HG03196 (cell line): ENCODE data around the gene POLA1.

Experiments used
- ATAC-seq: cut with Tn5 transposase; IDR thresholded peaks from one replicate; pipeline ENCODE4 v1.9.1; 2021; ENCODE audit not compliant: unreplicated experiment

The POLA1 gene

DNA sequence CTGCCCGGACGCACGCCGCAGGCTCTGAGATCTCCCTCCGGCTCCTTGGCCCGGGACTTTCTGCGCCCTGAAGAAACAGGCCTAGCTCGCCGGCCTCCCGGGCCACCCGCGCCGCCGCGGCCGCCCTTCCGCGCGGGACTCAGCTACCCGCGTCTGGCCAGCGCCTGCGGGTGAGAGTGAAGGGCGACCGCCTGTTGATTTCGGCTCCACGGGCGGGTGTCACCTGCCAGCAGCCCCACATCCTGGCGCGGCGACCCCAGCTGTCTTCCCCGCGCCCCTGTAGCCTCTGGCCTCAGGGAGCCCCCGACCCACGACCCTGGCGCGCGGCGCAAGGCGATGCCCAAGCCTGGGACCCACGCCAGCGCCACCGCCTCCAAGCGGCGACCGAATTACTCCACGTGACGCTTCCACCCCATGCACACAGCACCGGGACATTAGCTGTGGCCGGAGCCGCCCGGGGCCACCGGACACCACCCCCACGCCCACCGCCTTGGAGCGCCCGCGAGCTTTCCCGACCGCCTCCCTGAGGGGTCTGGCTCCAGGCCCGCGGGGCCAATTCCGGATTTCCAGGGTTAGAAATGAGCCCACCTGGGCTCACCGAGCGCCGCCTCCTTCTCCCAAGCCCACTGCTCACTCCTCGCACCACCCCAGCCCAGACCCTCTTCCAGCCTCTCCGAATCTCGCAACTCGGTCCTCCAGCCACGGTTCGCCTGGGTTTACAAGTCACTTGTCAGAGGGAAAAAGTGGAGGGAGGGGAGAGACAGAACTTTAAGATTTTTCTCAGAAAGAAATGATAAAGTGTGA lies 311.9 kb downstream of the POLA1 start:
- no peak for ATAC-seq

DNA sequence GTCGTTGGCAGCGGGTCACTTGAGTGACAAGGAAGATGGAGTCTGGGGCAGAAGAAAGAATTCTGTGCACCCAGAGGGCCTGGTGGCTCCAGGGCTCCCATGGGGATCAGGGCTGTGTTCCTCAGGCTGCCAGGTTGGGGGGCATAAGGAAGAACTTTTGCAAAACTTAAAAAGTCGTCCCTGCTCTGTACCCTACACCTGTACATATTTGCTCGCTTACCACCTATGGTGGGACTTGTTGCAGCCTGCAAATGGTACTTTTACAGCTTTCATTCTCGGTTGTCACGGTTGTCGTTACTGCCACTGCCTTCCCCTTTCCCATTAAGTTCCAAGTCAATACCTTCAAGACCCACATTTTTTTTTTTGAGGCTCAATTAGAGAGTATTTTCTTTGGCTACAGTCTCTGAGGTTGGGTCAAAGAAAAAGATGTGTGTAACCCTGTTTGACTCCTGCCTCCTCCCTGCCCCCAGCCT lies 312.9 kb downstream of the POLA1 start:
- no peak for ATAC-seq

DNA sequence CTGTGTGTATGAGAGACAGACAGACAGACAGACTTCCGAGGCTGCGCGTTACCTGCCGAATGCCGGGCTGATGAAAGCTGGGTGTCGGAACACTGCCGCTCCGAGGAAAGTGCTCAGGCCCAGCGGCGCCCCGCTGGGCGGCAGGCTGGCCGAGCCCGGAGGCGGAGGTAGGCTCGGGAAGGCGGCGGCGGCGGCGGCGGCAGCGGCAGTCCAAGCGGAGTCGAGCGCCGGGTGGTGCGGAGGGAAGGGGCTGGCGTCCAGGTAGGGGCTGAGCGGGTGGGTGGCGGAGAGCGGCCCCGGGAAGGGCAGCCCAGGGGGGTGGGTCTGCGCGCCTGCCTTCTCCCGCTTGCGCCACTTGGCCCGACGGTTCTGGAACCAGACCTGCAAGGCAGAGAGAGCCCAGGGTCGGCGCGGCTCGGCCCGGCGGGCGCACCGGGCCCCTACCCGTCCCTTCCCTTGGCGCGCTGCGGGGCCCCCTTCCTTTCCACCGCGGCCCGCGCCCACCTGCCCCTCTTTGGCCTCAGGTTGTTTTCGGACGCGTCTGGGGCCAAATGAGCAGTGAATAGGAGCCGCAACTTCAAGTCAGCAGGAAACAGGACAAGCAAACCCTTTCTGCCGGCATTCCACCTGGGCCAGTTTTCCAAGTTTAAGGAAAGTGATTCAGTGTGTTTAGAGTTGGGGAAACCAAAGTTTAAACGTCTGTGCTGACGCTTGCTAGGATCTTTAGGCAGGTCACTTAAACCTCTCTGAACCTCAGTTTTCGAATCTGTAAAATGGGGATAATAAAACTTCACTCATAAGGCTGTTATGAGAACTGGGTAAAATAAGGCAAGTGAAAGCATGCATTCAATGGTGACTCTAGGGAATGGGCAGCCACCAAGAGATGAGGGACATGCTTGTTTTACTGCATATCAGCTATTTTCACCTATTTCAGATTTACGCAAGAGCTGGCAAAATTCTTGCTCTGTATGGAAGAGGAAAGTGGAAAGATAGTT lies 313.6 kb downstream of the POLA1 start:
- no peak for ATAC-seq

DNA sequence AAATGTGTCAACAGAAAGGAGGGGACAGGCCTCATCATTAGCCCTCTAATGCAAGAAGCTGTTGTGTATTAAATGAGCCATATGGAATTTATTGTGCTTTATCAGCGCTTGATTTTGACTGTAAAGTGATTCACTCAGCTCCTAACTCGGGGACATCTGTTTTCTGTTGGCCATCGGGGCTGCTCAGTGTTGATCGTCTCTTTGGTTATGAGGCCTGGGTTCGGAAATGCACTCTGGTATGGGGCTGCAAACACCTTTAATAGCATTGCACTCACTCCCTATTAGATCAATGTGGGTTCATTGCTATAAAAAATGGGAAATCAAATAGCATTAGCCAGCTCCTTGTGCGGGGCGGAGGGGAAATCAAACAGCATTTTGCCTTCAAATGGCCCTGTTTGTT lies 315.7 kb downstream of the POLA1 start:
- no peak for ATAC-seq

DNA sequence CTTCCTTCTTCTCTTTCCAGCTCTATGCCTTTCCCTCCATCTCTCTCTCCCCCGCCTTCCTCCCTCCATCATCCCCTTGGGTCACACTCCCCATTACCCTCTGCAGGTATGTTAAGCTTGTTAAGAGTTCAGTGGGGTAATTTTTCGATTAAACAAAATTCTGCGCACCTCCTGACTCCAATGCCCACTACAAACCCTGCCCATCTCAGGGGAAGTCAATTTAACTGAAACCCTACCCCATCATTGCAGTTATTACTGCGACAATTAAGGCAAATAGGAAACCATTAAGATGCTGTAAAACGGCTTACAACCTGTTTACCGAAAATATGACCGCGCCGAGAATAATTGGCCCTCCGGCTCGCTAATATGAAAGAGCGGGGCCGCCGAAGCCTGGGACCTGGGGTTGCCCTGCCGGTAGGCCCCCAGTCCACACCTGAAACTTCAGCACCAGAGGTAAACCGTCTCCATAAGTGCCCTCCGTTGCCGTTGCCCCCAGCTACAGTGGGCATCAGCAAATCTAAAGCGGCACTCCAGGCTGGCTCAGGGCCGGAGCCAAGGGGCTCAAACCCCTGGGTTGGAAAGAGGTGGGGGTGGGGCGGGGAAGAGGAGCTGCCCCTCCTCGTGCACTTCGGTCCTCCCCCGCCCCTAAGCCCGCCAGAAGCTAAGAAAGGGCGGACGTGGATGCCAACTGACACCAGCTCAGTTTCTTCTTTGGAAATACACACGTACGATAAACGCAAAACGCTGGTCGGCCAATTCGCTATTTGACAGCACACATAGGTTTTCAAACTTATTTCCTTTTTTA lies 317.3 kb downstream of the POLA1 start:
- no peak for ATAC-seq

DNA sequence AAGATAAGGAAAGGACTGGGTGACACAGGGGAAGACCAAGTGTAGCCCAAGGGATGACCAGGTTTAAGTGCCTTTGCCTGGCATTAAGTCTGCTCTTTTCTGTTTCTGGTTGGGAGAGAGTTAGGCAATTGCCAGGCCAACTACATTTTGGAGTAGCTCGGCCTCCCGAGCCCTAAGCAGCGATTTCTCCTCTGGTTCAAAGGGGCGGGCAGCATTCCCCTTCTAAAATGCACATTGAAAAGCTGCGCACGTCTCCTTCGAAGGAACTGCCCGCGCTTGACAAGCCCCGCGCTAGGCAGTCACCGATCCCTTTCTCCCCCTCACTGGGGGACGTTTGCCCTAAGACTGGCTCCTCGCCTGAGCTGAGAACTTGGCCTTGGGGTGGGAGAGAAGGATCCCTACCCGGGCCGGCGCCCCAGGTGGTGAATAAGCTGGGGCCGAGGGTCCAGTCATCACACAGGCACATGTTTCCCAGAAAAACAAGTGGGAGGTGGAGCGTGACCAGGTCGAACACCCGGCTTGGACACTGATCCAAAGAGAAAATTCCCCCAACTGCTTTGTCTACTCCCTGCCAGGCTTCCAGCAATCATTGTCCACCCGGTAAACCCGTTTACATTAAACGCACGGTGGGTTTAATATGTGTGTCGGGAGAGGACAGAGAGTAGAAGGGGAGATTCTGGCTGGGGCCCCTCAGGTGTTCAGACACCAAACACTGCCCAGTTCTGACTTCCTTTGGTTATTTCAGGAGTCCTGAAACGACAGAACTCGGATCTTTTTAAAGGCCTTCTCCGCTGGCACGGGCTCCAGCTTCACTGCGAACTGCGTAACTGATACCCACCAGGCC lies 318.1 kb downstream of the POLA1 start:
- no peak for ATAC-seq

DNA sequence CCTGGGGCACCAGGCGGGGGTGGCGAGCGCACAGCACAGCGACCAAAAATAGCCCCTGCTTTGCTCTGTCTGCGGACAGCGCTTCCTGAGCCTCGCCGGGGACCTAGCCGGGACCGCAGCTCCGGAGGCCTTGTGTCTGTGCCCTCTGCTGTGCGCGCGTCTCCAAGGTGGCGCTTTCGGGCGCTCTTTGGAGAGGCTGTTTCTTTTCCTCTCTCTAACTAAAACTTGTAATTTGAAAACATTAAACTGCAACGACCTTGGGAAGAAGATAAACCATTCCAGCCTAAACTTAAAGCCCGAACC lies 318.7 kb downstream of the POLA1 start:
- ATAC-seq = no peak

DNA sequence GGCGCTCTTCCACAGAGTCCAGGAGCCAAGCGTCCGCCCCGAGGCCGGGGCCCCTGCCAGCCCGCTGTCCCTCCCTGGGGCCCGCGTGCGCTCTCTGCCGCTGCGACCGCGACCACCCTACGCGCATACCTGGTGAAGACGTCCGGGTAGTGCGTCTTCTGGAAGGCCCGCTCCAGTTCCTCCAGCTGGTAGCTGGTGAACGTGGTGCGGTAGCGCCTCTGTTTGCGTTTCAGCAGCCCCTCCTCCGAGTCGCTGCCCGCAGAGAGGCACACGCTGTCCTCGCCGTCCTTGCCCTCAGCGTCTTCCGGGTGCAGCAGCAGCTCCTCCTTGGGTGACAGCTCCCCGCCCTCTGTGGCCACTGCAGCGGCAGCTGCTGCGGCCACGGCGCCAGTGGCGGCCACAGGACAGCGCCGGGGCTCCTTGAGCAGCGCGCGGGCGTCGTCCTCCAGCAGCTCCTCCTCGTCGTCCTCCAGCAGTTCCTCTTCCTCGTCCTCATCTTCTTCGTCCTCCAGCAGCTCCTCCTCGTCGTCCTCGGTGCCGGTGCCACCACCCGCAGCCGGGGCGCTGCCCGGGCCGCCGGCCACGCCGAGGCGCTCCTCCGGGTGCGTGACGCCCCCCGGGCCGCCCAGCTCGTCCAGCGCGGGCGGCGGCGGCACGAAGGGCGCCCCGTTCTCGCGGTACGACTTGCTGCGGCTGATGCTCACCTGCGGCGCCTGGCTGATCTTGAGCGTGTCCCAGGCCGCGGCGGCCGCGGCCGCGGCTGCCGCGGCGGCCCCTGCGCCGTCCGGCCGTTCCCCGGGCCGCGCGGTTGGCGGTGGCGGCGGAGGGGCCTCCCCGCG lies 319.3 kb downstream of the POLA1 start:
- ATAC-seq = no peak

DNA sequence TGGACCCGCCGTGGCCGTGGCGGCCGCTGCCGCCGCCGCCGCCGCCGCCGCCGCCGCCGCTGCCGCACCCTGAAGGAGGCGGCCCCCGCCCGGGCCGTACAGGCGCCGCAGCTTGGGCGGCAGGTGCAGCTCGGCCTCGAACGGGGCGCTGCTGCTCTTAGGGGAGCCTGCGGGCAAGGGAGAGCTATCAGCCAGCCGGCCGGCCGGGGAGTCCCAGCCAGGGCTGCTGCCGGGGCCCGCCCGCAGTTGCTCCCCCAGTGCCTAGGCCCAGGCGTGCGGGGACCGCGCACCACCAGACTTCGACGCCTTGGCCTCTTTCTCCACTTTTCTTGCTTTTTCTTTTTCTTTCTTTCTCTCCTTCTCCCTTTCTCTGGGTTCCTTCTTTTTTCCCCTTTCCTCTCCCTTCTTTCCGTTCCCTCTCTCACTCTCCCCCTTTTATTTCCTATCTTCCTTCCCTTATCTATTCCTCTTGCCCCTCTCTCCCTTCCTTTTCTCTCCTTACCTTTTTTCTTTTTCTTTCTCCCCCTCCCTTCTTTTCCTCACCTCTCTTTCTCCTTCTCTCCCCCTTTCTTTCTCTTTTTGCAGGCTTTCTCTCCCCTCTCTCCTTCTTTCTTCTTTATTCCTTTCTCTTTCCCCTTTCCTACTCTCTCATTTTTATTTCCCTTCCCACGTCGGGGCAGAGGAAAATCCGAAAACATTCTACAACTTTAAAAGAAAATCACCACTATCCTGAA lies 320.1 kb downstream of the POLA1 start:
- no peak for ATAC-seq

DNA sequence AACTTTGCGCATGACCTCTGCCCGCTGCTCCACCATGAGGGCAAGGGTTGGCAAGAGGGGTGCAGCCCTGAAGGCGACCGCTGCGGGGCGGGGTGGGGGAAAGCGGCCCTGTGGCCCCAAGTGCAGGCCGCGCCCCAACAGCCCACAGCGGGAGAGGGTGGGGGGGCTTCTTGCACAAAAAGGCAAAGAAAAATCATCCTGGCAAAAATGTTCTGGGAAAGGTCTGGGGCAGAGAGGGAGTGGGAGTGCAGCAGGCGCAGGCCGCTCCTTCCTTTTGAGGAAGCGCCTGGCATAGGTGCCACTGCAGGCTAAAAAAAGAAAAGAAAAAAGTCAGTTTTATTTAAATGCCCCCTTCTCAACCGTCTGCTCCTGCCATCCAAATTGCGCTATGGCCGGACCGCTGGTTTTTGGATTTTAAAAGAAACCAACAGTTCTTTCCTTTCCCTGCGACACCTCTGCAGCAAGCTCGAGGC lies 320.7 kb downstream of the POLA1 start:
- ATAC-seq = no peak

DNA sequence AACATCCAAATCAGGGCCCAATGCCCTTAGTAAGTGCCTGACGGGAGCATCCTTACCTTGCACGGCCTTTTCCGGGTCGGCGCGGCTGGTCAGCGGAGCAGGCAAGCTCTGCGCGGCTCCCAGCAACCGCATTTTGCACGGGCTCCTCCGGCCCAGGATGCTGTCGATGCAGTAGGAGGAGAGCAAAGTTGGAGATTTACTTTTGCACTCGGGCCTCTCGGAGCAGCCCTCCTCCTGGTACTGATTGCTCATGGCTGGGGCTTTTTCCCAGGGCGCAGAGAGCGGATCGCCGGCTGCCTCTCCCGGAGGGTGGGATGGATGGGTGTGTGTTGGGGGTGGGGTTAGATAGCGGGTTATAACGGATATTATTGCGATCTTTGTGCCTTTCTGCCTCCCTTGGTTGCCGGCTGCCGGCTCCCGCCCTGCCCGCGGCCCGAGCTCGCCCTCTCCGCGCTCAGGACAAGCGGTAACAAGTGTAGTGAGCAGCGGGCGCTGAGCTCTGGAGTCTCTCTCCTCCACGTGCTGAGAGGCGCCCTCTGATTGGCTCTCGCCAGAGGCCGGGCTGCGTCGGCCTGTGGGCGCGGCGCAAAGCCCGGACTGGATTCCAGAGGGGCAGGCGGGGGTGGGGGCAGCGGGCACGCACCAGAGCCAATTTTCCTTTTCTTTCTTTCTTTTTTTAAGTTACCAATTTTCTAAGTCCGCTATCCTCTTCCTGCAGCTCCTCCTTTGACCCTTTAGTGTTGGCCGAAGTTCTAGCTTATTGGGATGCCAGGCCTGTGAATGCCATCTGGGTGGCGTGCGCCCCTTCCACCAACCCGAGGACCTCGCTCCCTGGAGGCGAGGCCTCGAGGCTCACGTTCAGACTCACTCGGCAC lies 322.0 kb downstream of the POLA1 start, which contains the start of gene ARX:
Gene ARX, minus strand, starts transcription at position 480 of the 875 bp plus-strand sequence. Its CDS starts 228 bp downstream, at position 252.
- ATAC-seq = no peak

DNA sequence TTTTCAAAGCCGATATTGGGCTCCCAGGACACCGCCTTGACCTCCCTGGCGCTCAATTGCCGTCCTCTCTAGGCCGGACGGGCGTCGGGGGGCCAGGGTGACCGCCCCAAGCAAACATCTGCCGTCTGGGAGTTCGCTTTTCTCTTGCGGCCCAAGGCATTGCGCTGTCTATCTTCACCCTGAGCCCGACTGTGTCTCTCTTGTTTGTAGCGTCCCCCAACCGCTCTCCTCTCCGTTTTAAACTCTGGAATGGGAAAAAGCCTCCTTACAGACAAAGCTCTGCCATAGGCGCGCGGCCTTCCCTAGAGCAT lies 322.6 kb downstream of the POLA1 start:
- ATAC-seq = no peak

DNA sequence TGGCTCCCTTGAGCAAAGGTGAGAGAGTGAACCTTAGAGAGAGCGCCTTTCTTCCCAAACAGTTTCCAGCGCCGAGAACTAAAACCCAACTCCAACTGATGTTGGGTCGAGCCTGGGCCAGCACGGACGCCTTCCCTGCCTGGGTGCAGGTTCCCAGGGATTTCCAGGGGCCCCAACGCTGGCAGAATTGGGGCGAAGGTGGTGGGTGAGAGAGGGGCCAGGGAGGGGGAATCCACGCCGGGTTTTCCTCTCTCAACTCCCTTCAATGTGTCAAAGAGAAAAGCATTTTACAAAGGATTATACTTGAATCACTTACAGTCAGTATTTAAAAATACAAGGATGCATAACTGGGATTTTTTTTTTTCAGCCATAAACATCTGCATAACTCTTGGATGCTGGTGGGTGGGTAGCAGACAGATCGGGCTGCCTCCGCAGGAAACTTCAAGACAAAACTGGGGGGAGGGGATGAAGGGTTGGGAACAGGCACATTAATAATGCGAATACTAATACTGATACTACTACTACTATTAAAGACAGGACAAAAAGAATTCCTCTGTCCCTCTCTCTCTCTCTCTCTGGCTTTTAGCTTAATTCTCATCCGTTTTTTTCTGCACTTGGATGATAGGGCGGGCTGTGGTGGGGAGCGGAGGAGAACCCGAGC lies 323.4 kb downstream of the POLA1 start:
- no peak for ATAC-seq

DNA sequence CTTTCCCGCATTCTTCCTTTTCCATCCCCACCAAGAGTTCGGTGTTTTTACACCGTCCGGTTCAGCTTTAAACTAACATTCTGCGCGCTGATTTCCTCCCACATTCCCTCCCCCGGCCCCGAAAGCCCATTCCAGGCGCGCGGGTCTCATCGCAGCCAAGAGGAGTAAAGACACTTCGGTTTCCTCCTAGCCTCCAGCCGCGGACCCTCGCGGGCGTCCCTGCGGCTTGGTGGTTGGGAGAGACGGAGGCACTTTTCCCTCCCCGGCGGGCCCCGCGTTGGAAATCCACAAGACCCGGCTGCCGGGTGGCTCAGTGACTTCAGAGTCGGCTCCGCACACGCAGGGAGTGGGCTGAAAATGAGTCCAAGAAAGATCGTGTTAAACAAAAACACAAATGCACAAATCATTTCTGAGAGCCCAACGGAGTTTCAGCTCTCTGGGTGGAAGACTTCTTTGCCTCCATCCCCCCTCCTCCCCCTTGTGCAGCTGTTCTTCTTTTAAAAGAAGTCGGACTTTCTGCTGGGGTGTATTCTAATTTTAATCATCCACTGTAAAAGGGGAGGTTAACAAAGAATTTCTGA lies 324.0 kb downstream of the POLA1 start:
- no peak for ATAC-seq

DNA sequence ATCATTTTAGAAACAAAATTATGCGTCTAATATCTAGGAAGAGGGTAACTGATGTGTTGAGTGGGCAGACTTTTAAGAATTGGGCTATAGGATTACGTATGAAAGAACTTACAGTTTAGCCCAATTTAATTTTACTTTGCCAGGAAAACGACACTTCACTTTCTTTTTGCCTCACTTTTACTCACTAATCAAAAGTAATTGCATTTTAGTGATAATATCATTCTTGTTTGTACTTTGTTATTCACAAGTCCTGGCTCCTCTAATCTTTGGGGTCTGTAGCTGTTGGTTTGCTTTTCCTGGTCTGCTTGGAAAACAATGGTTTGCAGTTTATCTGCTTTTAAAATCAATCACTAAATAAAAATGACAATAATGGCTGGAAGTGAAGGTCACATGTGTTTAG lies 325.0 kb downstream of the POLA1 start:
- ATAC-seq = no peak

DNA sequence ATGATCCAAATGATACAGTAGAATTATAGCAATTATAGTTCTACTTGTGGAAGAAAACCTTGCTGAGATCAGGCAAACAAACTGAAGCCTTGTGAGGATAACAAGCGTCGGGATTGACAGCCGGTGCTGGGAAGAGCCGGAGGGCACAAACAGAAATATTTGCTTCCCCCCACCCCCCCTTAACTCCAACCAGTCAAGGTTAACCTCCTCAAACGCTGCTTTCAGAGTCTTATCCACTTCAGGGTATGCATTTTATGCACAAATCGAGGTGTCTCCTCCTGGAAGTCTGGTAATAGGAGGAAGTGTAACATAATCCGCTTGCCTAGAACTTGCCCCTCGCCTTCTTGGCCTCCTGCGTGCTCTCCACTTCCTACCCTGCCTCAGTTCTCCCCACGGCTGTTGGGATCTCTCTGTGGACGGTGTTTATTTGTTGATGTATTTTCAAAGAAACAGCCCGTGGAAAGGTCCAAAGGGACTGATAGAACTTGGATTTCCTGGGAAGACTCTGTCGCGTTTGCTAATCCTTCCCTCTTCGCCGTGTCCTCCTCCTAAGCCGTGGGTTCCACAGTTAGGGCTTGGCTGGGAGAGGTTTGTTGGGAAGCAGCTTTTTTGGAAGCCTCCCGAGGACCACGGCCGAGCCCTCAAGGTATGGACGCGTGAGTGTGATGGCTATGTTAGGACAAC lies 326.1 kb downstream of the POLA1 start:
- ATAC-seq = no peak
